ENCODE measurements around the gene GALNT11.

Gene GALNT11

DNA sequence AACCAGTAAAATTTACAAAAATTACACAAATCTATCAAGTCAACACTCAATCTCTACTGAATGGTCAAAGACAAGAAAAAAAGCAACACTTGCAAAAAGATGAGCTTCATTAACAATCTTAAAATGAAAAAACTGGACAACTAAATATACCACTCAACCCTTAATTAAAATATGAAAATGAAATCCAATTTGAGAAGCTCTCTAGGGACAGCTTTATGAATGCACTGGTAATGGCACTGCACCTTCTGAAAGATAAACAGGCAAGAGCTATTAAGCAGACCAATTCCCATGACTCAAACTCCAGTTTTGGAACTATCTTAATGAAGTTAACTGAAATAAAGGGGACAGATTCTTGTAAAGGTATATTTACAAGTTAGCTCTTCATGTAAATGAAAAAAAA lies 135.7 kb downstream of the GALNT11 start:
- Histone ChIP-seq H3K4me2 (no peak overlapping the region), H4K20me1 (peaks cover 6% of the 10 kb centered on the region; the same call in 1 of the 2 replicates), H3K36me3 (peaks cover 78% of the 10 kb centered on the region), H3K4me3 (no peak overlapping the region), H3K4me1 (peaks cover 46% of the 10 kb centered on the region), H3K27ac (peak overlapping the region; percentile 27; the same call in 1 of the 2 replicates), H3K9me3 (no peaks in the 10 kb centered on the region), H3K9ac (no peak overlapping the region), H3K27me3 (no peaks in the 10 kb centered on the region)
- no peak for TF ChIP-seq Cebpa-rat (IDR thresholded peaks at IDR 0.05)

DNA sequence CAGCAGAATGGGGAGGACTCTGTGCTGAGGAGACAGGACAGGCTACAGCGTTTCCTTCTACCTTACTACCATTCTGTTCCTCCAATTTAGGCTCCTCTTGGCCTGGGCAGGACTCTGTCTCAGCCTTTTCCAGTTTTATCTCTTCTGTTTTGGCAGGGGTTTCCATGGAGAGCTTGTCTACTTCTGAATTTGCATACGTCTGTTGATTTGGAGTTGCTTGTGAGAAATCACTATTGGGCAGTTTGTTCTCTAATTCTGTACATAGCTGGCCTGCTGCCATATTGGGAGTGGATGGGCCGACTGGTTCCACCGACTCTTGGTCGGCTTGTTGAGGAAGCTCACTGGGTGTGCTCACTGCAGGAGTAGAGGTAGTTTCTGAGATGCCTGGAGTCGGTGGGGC lies 136.8 kb downstream of the GALNT11 start:
- H3K27me3 ChIP-seq: no peaks in the 10 kb centered on the region
- H3K27ac ChIP-seq: no peak overlapping the region
- no peak overlapping the region for H3K4me3 ChIP-seq
- H3K9ac ChIP-seq: no peak overlapping the region
- TF ChIP-seq Cebpa-rat (IDR thresholded peaks at IDR 0.05): no peak
- peaks cover 79% of the 10 kb centered on the region for H3K36me3 ChIP-seq
- no peaks in the 10 kb centered on the region for H3K9me3 ChIP-seq
- H4K20me1 ChIP-seq: peaks cover 6% of the 10 kb centered on the region; the same call in 1 of the 2 replicates
- no peak overlapping the region for H3K4me2 ChIP-seq
- H3K4me1 ChIP-seq: peaks cover 46% of the 10 kb centered on the region
